ENCODE data around the gene CYB561A3.

Gene CYB561A3

DNA sequence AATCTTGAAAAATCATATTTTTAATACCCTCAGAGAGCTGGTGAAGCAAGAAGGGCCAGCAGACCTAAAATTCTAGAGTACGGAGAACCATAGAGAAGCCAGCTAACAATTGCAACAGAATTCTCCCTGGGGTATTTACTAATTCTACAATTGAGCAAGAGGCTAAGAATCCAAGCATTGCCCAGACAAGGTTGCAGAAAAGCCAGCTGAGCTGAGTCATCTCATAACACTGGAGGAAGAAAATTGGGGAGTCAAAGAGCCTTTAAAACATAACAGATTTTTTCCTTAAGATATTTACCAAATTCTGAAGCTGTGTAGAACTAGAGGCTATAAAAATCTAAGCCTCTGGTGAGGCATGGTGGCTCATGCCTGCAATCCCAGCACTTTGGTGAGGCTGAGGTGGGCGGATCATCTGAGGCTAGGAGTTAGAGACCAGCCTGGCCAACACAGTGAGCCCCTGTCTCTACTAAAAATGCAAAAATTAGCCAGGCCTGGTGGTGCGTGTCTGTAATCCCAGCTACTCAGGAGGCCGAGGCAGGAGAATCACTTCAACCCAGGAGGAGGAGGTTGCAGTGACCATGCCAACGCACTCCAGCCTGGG is 17.1 kb upstream of the CYB561A3 start:
- DNase-seq: no peak
- TF ChIP-seq GATA1 (IDR thresholded peaks at IDR 0.05; ENCODE audit: low read depth, low read length) (no peak), POLR2A (IDR thresholded peaks at IDR 0.05; ENCODE audit: low read length) (no peak)

DNA sequence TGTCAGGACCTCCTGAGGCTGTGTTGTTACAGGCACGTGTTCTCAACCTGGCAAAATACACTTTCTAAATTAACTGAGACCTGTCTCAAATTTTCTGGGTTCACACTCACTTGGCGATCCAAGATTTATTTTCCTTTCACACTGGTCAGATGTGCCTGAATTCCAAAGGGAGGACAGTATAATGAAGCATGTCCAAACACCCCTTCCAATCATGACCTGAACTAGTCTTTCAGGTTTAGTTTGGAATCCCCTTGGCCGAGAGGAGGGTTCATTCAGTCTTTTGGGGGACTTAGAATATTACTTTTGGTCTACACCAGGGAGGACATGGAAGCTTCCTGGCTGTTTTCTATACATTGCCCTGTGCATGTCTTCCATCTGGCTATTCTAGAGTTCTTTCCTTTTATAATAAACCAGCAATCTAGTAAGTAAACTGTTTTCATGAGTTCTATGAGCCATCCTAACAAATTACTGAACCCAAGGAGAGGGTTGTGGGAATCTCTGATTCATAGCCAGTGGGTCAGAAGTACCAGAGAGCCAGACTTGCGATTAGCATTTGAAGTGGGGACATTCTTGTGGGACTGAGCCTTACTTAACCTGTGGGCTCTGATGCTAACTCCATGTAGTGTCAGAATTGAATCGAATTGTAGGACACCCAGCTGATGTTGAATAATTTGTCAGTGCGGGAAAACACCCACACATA is 15.9 kb upstream of the CYB561A3 start:
- TF ChIP-seq POLR2A (IDR thresholded peaks at IDR 0.05; ENCODE audit: low read length) (no peak), GATA1 (IDR thresholded peaks at IDR 0.05; ENCODE audit: low read depth, low read length) (no peak)
- DNase-seq: no peak

DNA sequence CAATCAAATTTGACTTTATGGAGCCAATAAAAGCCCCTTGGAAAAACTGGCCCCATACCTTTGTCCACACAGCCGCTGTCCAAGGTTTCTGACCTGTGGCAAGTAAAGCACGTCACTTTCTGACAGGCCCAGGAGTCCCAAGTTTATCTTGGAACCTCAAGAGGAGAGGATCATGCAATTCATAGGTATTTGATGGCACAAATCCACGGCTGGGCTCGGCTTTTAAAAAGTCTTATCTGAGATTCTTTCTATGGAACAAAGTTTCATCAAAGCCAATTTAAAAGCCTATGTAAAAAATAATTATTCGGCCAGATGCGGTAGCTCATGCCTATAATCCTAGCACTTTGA is 14.1 kb upstream of the CYB561A3 start:
- TF ChIP-seq GATA1 (IDR thresholded peaks at IDR 0.05; ENCODE audit: low read depth, low read length) (no peak), POLR2A (IDR thresholded peaks at IDR 0.05; ENCODE audit: low read length) (no peak)
- DNase-seq: no peak

DNA sequence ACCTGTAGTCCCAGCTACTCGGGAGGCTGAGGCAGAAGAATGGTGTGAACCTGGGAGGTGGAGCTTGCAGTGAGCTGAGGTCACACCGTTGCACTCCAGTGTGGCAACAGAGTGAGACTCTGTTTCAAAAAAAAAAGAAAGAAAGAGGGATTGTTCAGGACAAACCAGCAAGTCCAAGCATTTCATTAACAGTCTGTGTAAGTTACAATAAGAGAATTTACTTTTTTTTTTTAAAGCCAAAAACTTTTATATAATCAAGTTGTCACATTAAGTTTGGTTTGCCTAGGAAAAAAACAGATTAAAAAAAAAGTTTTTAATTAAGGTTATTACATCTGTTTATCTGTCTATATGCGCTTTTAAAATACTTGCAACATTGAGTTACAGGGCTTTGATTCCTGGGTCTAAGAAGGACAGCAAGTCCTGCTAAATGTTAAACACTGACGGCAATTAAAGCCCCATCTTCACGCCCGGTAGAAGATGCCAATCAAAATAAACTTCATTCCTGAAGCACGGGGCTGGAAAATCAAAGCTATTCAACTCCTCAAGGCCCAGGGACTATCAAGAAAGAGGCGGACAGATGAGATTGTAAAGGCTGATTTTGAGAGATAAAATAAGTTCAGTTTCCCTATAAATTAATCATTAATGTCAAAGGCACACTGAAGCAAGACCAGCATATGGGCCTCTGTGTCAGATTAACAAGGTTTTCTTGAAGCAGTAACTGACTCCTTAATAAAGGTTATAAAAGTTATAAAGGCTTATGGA is 11.2 kb upstream of the CYB561A3 start:
- DNase-seq: no peak
- no peak for TF ChIP-seq POLR2A (IDR thresholded peaks at IDR 0.05; ENCODE audit: low read length)
- no peak for TF ChIP-seq GATA1 (IDR thresholded peaks at IDR 0.05; ENCODE audit: low read depth, low read length)

DNA sequence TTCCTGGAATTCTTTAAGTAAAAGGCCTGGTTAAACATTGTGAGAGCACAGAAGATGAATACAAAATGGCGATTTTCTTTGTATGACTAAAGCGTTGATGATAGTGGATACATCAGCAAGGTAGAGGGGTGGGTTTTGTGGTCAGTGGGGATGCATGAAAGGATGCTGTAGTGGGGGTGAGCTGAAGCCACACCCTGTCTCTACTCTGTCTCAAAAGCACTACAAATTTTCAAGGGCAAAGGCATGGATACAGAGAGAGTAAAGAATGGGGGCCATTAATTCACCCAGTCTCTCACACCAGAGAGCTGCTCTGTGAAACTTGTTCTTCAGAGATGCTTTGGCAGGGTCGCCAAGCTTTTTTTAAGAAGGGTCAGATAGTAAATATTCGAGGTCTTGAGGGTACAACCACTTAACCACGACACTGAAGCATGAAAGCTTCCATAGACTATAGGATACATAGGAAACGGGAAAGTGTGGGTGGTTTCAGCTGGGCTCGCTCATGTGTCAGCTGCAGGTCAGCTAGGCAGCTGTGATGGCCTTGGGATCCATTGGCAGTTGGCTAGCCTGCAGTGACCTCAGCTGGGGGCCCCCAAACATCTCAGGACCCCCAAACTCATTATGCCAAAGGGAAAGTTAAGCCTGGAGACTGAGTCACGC is 8.8 kb upstream of the CYB561A3 start:
- no peak for TF ChIP-seq POLR2A (IDR thresholded peaks at IDR 0.05; ENCODE audit: low read length)
- TF ChIP-seq GATA1 (IDR thresholded peaks at IDR 0.05; ENCODE audit: low read depth, low read length): no peak
- no peak for DNase-seq

DNA sequence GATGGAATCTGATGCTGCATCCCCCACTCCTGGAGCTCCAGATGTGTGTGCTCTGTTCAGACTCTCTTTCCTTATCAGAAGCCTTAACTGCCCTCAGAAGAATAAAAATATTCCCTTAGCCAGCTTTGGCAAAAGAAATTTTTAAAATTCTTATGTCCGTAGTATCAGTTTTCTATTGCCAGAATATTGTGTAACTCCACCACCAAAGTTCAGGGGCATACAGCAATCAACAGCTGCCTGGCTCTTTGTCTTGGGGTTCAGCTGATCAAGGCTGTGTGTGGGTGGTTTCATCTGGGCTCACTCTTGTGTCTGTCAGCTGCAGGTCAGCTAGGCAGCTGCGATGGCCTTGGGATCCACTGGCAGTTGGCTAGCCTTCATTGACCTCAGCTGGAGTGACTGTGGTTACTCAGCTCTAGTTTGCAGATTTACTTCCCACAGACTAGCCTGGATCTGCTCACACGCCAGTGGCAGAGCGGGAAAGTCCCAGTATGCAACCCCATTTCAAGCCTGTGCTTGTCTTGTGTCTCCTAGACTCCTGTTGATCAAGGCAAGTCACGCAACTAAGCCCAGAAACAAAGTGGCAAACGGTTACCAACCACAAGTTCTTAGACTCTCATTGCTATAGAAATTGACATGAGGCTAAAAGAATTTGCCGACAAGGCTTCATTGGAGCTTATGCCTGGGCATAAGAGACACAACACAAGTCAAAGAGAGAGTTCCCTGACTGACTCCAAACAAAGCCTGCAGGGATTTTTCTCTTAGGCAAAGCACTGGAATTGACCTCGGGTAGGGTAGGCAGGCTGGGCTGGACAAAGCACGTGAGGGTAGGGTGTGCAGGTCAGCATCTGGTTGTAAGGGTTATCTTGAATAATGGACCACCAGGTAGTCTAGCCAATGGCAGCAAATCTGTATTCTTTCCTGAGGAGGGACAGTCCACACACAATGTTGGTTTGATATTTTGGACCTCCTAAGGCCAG is 8.0 kb upstream of the CYB561A3 start:
- TF ChIP-seq GATA1 (IDR thresholded peaks at IDR 0.05; ENCODE audit: low read depth, low read length) (no peak), POLR2A (IDR thresholded peaks at IDR 0.05; ENCODE audit: low read length) (peak; percentile 36)
- DNase-seq: no peak

DNA sequence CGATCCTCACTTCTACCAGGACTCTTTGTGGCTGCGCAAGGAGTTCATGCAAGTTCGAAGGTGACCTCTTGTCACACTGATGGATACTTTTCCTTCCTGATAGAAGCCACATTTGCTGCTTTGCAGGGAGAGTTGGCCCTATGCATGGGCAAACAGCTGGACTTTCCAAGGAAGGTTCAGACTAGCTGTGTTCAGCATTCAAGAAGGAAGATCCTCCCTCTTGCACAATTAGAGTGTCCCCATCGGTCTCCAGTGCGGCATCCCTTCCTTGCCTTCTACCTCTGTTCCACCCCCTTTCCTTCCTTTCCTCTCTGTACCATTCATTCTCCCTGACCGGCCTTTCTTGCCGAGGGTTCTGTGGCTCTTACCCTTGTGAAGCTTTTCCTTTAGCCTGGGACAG is 7.0 kb upstream of the CYB561A3 start:
- no peak for TF ChIP-seq GATA1 (IDR thresholded peaks at IDR 0.05; ENCODE audit: low read depth, low read length)
- TF ChIP-seq POLR2A (IDR thresholded peaks at IDR 0.05; ENCODE audit: low read length): no peak
- no peak for DNase-seq

DNA sequence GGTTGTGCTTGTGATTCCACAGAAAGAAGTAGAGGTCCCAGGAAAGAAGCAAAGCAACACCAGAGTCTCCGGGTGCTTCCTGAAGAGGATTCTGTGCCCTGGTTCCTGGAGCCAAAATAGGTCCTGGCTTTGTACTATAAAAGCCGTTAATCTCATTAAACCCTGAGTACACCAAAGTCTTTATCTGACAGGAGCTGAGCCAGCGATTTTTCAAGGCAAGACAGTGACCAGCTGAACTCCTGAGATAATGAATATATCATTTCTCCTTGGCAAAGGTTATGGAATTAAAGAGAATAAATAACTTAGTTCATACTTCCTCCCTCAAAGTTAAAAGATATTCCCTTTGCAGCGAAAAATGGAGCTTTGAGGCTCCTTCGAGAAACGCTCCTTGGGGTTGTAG is 5.7 kb upstream of the CYB561A3 start:
- DNase-seq: peak; percentile 86 to 93
- TF ChIP-seq POLR2A (IDR thresholded peaks at IDR 0.05; ENCODE audit: low read length) (no peak), GATA1 (IDR thresholded peaks at IDR 0.05; ENCODE audit: low read depth, low read length) (peak; percentile 37)

DNA sequence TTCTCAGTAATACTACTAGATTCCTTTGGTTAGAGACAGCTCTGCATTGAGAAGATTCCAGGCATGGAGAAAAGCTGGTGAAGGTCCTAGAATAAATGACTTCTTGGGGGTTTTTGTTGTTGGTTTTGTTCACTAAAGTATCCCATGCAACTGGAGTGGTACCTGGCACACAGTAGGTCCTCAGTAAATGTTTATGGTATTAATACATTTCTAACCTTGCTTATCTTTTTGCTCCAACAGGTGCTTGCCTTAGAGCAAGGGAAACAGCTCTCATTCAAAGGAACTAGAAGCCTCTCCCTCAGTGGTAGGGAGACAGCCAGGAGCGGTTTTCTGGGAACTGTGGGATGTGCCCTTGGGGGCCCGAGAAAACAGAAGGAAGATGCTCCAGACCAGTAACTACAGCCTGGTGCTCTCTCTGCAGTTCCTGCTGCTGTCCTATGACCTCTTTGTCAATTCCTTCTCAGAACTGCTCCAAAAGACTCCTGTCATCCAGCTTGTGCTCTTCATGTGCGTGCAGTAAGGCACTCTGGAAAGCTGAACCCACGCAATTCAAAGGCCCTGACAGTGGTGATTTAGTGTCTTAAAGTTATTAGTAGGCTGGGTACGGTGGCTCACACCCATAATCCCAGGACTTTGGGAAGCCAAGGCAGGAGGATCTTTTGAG is 2.5 kb upstream of the CYB561A3 start:
- TF ChIP-seq POLR2A (IDR thresholded peaks at IDR 0.05; ENCODE audit: low read length) (no peak), GATA1 (IDR thresholded peaks at IDR 0.05; ENCODE audit: low read depth, low read length) (no peak)

DNA sequence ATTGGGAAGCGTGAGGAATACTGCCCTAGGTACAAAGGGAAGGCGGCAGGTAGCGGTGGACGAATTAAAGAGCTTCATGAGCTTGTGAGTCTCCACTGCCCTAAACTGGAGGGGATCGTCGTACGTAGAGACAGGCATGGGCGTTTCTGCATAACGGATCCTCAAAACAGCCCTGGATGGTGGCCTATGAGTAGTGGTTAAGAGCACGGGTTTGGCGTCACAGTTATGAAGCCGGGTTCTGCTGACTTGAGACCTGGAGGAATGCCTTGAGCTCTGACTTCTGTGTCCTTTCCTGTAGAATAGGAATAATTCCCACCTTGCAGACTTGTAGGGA is 827 bp upstream of the CYB561A3 start:
- peak; percentile 79 to 81 for DNase-seq

More for the DNA sequence above, 2.5 kb upstream of the CYB561A3 start:
- DNase-seq: no peak

DNA sequence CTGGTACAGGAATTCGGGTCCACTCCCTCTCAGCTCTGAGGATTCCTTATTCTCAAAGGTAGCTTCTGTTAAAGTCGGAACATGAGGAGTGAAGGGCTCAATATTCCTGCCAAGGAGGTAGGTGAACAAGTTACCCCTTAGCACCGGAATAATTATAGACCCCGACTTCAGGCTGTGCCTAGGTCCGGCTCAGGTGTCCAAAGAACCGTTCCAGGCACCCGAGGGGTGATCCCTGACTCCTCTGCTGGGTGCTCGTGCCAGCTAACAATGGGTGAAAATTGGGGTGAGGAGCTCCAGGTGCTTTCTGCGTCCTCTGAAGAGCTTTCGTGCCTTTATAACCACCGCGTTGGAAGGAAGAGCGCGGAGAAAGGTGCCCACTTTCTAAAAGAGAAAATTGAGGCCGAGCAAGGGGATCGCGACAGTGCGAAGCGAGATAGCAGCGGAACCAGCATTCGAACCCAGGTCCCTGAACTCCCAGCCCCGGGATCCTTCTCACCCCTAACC is 393 bp downstream of the CYB561A3 start:
- DNase-seq: peak in 1 of 2 experiments; percentile 36
- no peak for TF ChIP-seq GATA1 (IDR thresholded peaks at IDR 0.05; ENCODE audit: low read depth, low read length)
- TF ChIP-seq POLR2A (IDR thresholded peaks at IDR 0.05; ENCODE audit: low read length): no peak

More for the DNA sequence above, 827 bp upstream of the CYB561A3 start:
- TF ChIP-seq GATA1 (IDR thresholded peaks at IDR 0.05; ENCODE audit: low read depth, low read length): no peak
- no peak for TF ChIP-seq POLR2A (IDR thresholded peaks at IDR 0.05; ENCODE audit: low read length)

DNA sequence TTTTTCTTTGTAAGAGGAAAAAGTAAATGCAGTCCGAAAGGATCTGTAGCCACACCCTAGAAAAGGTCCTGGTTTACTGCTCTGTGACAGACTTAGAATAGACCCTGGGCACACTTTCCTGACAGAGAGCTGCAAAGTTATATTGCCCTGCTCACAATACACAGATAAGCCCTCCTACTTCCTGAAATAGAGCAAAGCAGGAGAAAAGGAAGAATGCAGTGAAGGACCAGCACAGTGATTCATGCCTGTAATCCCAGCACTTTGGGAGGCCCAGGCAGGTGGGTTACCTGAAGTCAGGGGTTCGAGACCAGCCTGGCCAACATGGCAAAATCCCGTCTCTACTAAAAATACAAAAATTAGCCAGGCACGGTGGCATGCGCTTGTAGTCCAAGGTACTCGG is 2.2 kb downstream of the CYB561A3 start:
- DNase-seq: no peak
- no peak for TF ChIP-seq POLR2A (IDR thresholded peaks at IDR 0.05; ENCODE audit: low read length)

DNA sequence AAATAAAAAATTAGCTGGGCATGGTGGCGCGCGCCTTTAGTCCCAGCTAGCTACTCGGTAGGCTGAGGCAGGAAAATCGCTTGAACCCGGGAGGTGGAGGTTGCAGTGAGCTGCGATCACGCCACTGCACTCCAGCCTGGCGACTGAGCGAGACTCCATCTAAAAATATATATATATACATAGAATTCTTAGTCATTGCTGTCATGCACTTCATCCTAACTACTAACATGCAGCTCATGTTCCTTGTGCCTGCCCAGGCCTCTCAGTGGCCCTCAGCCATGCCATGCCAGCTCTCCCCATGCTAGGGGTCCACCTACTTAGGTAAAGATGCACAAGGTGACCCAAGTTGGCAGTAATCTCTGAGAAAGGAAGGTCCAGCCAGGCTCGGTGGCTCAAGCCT is 3.1 kb downstream of the CYB561A3 start:
- DNase-seq: no peak
- no peak for TF ChIP-seq GATA1 (IDR thresholded peaks at IDR 0.05; ENCODE audit: low read depth, low read length)
- TF ChIP-seq POLR2A (IDR thresholded peaks at IDR 0.05; ENCODE audit: low read length): no peak

Data from erythroblast (primary cell).